MCF 10A (cell line): ENCODE measurements around the gene ADGRL3. TPM values are rescaled to one million over a fixed set of nuclear protein-coding genes. Genes with fewer than 3 reads are reported as not detected.

Experiments used
- BruUV-seq: library from RNA; stranded (reverse); fragments of 400-500 nt; replicated peaks from 2 replicates; lab custom pipeline; 2021; lab: Mats Ljungman, UMichigan
- CTCF ChIA-PET: fragments of 300-600 bp; sonication (Branson Sonifier 250); formaldehyde crosslinking; extraction: SDS; loops from one replicate; lab custom pipeline; 2021; ENCODE audit warnings: antibody characterized with exemption, inconsistent platforms; lab: Yijun Ruan, JAX
- POLR2A ChIA-PET: fragments of 300-600, 350-650 bp; sonication (Branson Sonifier 250); formaldehyde crosslinking; extraction: SDS; loops from one replicate; lab custom pipeline; 2020; ENCODE audit warnings: antibody characterized with exemption, inconsistent platforms; lab: Yijun Ruan, JAX
- DNase-seq: peaks from one replicate; pipeline ENCODE4 v3.0.0-alpha.2; 2018; ENCODE audit not compliant: unreplicated experiment
- H3K27ac Mint-ChIP-seq: one replicate; pipeline ENCODE4 v1.8.0; 2022; ENCODE audit warnings: mild to moderate bottlenecking, low read depth, mixed read lengths; ENCODE audit not compliant: unreplicated experiment
- H3K27me3 Mint-ChIP-seq: one replicate; pipeline ENCODE4 v1.8.0; 2022; ENCODE audit warnings: mixed read lengths; ENCODE audit not compliant: insufficient read depth, unreplicated experiment
- H3K36me3 Mint-ChIP-seq: one replicate; pipeline ENCODE4 v1.8.0; 2022; ENCODE audit warnings: mild to moderate bottlenecking, moderate library complexity, mixed read lengths; ENCODE audit not compliant: insufficient read depth, unreplicated experiment
- H3K4me1 Mint-ChIP-seq: one replicate; pipeline ENCODE4 v1.8.0; 2022; ENCODE audit warnings: mixed read lengths; ENCODE audit not compliant: insufficient read depth, unreplicated experiment
- H3K4me3 Mint-ChIP-seq: one replicate; pipeline ENCODE4 v1.8.0; 2022; ENCODE audit warnings: mild to moderate bottlenecking, moderate library complexity, mixed read lengths; ENCODE audit not compliant: unreplicated experiment
- H3K9me3 Mint-ChIP-seq: one replicate; pipeline ENCODE4 v1.8.0; 2022; ENCODE audit warnings: mixed read lengths; ENCODE audit not compliant: unreplicated experiment
- CTCF ChIP-seq: fragments of 200-600 bp; IDR thresholded peaks from one replicate; pipeline ENCODE4 v1.8.0; 2022; ENCODE audit warnings: antibody characterized with exemption, mild to moderate bottlenecking; ENCODE audit not compliant: unreplicated experiment
- intact Hi-C: fragments of 100-400 bp; cut with micrococcal nuclease; formaldehyde crosslinking; loops from 2 replicates; pipeline ENCODE4 v1.14.1; 2022
- total RNA-seq: library from RNA; stranded (reverse); gene quantifications from 2 replicates; pipeline ENCODE4 v1.2.3, GENCODE V29; 2022

ADGRL3 gene
- total RNA-seq, 1 experiment from 2014 or later, result 3.6 TPM

DNA sequence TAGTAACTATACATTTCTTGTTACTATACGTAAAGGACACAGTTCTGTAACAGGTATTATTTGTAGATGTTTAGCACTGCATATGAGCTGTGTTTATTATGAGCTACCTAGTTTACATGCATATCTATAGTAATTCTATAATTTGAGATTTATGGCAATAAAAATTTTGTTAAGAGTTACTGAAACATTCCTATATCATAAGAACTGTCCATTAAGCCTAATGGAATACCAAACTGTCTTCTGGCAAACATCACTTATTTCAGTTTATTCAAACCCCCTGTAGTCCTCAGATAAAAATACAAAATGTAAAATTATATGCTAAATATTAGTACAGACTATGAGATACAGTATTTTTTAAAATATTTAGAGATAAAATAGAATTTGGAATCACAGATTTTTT lies 205.2 kb downstream of the ADGRL3 start:
- POLR2A ChIA-PET, result no interaction called here
- Mint-ChIP-seq H3K27ac (no peak overlapping the region), H3K4me1 (no peaks in the 10 kb centered on the region), H3K4me3 (no peak overlapping the region), H3K9me3 (no peaks in the 10 kb centered on the region), H3K36me3 (no peaks in the 10 kb centered on the region), H3K27me3 (no peaks in the 10 kb centered on the region)
- no peak for TF ChIP-seq CTCF
- DNase-seq, result no peak
- CTCF ChIA-PET, result interaction anchor here (0.9 kb wide), 1 partner anchor 96 kb away, joined by 3 read pairs; no protein-coding TSS in a partner anchor
- intact Hi-C loops, result no loop called here
- no TSS peak for BruUV-seq

DNA sequence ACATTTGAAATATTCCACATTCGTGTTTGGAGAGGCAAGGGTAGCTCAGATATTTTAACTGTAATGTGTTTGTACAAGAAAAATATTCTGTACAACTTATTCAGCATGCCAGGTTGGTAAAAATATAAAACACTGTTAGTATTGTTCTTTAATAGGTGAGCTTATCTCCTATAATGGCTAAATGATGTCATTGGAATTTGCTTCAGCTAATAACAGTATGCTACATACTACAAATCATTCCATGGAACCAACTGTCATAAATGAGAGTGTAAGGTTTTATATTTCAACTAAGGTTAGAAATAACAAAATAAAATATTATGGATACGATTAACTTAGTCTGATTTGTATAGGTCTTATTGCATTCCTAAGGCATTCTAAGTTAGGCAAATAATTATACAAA lies 206.6 kb downstream of the ADGRL3 start:
- peaks cover 4% of the 10 kb centered on the region for H3K4me1 Mint-ChIP-seq
- no peak overlapping the region for H3K4me3 Mint-ChIP-seq
- no peak for DNase-seq
- H3K27me3 Mint-ChIP-seq, result no peaks in the 10 kb centered on the region
- ChIA-PET POLR2A (no interaction called here), CTCF (no interaction called here)
- TF ChIP-seq CTCF, result no peak
- H3K9me3 Mint-ChIP-seq, result no peaks in the 10 kb centered on the region
- no peak overlapping the region for H3K27ac Mint-ChIP-seq
- no peaks in the 10 kb centered on the region for H3K36me3 Mint-ChIP-seq
- intact Hi-C loops, result no loop called here
- no TSS peak for BruUV-seq

GRCh38 chr4:61407642-61408618 lies 207.8 kb downstream of the ADGRL3 start:
- Mint-ChIP-seq H3K4me1 (peaks cover 4% of the 10 kb centered on the region), H3K9me3 (no peaks in the 10 kb centered on the region), H3K4me3 (no peak overlapping the region), H3K27me3 (no peaks in the 10 kb centered on the region), H3K27ac (no peak overlapping the region), H3K36me3 (no peaks in the 10 kb centered on the region)
- intact Hi-C loops, result no loop called here
- no peak for DNase-seq
- ChIA-PET CTCF (interaction anchor here (0.7 kb wide), 1 partner anchor 20 kb away, joined by 4 read pairs; no protein-coding TSS in a partner anchor), POLR2A (no interaction called here)
- TF ChIP-seq CTCF, result no peak
- BruUV-seq, result no TSS peak

DNA sequence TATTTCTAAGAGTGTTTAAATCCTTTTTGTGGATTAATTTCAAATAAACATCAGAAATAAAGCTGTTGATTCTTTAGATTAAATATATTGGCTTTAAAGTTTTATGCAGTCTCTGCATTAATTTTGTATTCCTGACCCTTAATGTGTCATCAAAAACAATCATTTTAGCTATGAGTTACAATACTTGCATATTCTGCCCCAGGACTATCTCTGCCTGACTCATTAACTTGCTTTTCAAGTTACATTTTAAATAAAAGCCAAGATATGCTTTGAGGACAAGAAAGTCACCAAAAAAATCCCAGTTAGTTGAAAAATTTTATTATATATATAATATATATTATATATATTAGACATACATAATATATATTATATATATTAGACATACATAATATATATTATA lies 208.7 kb downstream of the ADGRL3 start:
- no peak for TF ChIP-seq CTCF

More for the DNA sequence above, 208.7 kb downstream of the ADGRL3 start:
- intact Hi-C loops, result no loop called here
- Mint-ChIP-seq H3K27me3 (no peaks in the 10 kb centered on the region), H3K36me3 (no peaks in the 10 kb centered on the region), H3K4me1 (peaks cover 4% of the 10 kb centered on the region), H3K27ac (no peak overlapping the region), H3K4me3 (no peak overlapping the region), H3K9me3 (no peaks in the 10 kb centered on the region)
- no peak for DNase-seq
- BruUV-seq, result no TSS peak
- ChIA-PET CTCF (no interaction called here), POLR2A (no interaction called here)
